ENCODE results near the gene PTTG2.
A peak's percentile ranks its signal among the peaks of the same experiment; 100 is the strongest.

PTTG2 gene

DNA sequence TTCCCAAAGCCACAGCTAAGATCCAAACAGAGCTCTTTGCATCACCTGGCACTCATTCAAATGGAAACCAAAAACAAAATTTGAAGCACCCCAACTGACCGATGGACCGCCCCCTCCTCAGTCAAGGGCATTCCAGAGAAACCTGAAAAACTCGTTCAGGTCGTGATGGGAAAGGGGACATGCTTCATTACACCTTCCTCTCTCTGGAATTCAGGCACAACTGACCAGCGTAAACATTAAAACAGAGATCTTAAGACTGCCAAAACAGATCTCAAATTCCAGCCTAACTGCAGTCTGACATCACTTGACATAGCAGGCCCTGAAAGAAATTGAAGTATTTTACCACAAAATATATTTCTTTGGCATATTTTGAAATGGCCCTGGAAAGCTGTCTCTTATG lies 28.5 kb downstream of the PTTG2 start:
- no peak for DNase-seq (ENCODE audit: low spot score)

DNA sequence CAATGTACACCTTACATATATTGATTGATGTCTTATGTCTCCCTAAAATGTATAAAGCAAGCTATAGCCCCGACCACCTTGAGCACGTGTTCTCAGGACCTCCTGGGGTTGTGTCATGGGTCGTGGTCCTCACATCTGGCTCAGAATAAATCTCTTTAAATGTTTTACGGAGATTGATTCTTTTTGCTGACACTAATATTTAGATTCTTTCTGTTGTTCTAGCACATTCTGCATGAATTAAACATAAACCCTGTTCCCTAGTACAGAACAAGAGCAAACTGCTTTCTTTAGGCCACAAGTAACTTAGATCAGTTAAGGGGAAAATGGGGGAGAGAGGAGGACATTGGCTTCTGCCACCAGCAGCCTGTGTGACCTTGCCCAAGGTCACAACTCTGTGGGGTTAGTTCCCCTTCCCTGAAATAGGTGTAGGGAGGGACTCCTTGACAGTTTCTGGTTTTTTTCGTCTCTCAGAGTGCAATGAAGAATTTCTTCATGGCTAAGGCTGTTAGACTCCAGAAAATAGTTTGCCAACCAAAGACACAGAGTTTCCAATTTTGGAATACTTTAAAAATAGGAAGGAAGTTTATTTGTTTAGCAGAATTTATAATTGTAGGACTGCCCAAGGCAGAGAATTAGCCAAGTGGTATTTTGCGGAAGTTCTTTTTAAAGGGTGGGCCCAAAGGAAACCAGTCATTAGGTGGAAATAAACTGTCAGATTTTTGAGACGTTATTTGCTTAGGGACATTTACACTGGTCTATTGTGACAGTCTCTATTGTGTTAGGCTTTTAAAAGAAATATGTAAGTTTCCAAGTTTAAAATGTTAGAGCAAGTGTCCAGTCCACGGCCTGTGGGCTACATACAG lies 29.4 kb downstream of the PTTG2 start:
- peak; percentile 62 for DNase-seq (ENCODE audit: low spot score)

GRCh38 chr4:37990731-37991245 lies 30.6 kb downstream of the PTTG2 start:
- DNase-seq (ENCODE audit: low spot score): peak; percentile 18

GRCh38 chr4:37991623-37992410 lies 31.6 kb downstream of the PTTG2 start:
- no peak for DNase-seq (ENCODE audit: low spot score)

GRCh38 chr4:37993806-37994205 lies 33.6 kb downstream of the PTTG2 start:
- DNase-seq (ENCODE audit: low spot score): no peak

DNA sequence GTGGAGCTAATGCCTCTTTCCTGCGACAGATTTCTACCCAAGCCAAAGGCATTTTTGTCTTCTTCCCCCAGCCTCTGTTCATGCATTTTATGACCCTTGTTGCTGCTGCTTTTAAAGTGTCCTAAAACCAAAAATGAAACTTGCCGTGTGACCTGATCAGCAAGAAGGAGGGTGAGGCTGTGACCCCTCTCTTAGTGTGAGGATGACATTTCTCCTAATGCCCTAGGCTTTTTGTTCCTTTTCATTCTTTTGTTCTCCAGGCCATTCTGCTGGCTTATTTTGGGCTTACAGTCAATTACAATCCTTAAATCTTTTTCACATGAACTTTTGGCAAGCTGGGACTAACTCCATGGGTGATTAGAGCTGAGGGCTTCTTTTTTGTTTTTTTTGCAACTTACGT lies 34.4 kb downstream of the PTTG2 start:
- DNase-seq (ENCODE audit: low spot score): peak; percentile 29

DNA sequence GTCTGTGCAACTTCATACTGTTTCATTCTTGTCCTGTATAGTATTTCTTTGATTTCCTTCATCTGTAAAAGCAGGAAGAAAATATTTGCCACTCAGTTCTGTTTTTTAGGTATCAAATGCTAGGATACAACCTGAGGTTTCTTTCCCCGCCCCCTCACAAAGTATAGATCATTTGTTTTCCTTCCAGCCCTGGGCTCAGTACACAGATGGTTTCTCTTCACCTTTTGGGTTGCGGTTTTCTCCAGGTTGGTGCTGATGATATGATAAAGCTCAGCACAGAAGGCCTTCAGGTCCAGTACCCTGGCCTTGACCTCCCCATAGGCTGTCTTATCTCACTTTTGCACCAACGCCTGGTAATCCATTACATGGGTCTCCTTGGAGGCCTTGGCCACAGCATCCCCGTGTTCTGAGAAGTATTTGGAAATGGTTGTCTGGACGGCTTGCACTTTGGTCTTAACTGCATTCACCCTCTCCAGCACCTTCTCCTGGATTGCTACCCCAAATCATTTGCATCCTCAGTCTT lies 35.2 kb downstream of the PTTG2 start:
- no peak for DNase-seq (ENCODE audit: low spot score)

DNA sequence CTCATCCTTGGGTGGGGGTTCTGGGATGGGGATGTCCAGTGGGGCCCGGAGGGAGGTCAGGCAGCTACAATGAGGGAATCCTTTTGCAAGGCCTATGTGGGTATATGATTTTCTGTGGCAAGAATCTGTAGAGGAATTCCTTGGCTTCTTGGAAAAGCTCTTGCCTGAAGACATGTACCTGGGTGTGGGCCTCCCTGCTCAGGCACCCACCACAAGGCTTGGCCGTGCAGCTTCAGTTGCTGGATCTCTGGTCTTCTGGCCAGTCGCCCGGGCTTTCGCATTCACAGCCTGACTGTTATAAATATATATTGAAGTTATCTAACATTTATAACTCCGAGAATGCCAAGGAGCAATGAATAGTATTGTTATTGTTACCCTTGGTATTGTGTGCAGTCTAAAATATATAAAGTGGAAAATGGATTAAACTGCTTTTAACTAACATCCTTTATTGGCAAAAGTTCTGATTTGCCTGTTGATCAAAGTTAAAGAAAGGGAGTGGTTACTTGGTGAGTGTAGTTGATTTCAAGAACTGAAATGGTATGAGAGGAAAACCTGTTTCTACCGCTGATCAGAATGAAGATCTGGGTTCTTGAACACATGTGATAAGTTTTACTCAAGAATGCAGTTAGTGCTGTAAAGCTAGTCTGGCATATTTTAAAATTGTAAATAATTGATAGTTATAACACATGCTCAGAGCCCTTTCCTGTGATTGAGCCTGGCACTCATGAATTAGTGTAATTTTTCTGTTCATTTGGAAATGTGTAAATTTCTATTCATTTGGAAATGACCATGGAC lies 36.0 kb downstream of the PTTG2 start:
- DNase-seq (ENCODE audit: low spot score): no peak

DNA sequence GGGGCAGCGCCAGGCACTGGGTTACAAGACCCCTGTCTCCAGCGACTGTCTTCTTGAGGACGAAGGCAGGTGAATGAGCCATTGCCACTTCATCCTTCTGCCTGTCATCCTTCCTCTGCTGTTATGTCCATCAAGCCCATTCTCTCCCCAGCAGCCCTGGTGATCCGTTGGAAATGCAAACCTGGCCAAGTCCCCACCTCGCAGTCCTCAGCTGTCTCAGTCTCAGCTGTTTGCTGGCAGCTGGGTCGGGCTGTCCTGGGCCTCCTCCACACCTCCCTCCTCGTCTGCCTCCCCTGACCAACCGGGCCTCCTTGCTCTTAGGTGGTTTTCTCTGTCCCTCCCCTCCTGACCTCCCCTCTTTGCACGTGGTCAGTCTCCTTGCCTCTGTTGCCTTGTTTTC lies 38.0 kb downstream of the PTTG2 start:
- no peak for DNase-seq (ENCODE audit: low spot score)

DNA sequence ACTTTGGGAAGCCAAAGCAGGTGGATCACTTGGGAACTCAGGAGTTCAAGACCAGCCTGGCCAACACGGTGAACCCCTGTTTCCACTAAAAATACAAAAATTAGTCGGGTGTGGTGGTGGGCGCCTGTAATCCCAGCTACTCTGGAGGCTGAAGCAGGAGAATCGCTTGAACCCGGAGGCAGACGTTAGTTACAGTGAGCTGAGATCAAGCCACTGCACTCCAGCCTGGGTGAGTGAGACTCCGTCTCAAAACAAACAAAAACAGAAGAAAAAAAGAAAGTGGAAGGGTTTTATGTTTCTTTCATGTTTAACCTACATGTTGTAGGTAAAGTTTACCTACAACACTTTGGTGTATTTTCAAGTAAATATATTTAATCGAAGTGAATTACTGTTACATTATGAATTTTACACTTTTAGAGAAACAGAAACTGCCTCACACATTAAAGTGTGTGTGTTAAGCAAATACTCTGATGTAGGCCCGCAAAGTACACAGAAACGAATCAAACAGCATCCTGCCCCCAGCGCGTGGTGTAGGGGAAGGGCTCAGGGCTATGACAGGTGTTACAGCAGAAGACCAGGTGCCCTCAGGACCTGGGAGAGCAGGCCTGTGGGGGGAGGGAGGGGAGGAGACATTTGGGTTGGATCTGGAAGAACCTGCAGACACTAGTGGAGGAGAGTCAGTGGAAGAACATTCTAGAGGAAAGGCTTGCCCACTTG lies 39.0 kb downstream of the PTTG2 start:
- no peak for DNase-seq (ENCODE audit: low spot score)

DNA sequence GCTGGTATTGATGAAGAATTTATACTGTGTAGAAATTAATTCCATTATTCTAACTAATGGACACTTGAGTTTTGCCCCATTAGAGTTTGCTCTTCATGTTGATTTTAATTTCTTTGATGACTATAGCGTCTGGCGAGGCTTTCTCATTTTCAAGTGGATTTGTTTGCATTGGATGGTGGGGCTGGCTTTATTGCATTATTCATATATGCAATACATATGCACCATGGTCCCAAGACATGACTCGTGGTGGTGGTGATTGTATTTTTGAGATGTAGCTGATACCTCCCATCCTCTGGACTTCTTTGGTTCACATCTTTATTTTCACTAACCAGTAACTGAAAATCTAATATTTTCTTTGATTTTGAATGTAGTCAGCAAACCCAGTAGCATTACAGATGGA lies 39.8 kb downstream of the PTTG2 start:
- DNase-seq (ENCODE audit: low spot score): no peak

DNA sequence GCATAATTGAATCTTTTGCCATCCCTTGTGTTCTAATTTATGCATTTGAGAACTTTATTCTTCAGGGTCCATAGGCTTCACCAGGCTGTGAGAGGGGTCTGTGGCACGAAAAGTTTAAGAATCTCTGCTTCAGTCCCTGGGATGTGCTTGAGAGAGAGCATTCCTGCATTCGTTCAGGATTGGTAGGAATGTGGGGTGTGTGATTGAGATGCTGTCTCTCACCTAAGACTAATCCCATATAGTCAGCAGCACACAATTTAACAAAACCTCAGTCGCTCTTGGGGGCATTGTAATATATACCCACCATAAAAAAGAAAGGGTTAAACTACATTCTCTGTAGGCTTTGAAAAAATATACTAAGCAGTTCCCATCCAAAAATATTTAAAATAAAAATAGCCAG lies 41.7 kb downstream of the PTTG2 start:
- no peak for DNase-seq (ENCODE audit: low spot score)

DNA sequence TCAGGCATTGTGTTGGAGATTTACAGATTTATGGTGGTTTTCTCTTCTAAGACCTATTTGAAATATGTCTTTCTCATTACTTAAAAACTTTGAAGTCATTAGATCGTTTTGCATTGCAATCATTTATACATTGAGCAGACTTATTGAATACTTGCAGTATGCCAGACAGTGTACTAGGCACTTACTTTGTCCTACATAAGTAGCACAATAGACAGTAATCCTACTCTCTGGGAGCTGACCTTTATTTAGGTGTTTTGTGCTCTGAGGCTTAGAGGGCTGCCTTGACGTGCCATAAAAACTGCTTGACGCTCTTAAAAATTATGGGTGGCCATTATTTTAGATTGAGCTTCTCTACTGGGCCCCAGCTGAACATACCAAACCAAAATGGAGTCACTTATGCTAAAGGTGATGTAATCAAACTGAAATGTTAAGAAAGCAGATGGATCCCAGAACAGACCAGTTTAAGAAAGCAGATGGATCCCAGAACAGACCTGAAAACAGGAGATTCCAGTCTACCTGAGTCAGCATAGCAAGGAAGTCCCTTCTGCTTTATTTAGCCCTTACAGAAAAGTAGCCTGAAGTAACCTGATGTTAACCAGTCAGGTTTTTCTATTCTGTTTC lies 42.4 kb downstream of the PTTG2 start:
- no peak for DNase-seq (ENCODE audit: low spot score)

DNA sequence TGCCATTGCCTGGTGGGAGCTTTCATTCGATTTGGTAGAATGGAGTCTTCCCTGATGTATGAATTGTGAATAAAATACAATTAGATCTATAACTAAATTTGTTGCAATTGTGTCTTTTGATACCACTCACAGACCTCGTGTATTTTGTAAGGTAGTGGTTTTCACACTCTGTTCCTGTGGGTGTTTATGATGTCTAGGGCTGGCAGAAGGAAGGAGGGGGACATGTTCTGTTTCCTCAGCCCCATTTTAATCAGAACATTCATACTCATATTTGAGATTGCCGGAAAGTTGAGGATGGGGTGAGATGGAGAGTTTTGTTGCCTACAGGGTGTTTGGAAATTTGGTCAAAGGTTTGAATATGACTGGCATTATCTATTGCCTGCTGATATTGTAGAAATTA lies 42.9 kb downstream of the PTTG2 start:
- no peak for DNase-seq (ENCODE audit: low spot score)

DNA sequence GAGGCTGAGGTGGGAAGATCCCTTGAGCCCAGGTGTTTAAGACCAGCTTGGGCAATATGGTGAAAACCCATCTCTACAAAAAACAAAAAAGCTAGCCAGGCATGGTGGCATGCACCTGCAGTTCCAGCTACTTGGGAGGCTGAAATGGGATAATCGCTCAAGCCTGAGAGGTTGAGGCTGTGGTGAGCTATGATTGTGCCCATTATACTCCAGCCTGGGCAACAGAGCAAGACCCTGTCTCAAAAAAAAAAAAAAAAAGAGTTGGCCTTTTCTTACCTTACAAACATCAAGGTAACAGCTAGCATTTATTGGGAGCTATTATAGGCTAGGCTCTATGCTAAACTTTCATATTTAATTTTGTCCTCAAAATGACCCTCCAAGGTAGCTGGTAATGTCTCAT lies 43.4 kb downstream of the PTTG2 start:
- DNase-seq (ENCODE audit: low spot score): no peak

DNA sequence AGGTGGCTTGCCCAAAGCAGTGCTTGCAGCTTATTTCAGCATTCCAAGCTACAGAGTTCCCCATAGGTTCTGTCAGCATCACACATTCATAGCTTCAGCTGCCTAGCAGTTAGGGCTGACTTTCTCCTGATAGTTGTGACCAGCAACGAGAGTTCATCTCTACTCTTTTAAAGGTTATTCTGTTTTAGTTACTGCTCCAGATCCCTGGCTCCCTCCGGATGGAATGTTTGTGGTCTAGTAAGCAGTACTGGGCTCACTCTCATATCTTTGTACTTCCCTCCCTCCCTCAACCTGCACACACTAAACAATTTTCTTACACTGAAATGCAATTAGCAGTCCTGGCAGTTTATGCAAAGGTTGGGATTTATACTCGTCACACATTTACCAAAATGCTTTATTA lies 43.9 kb downstream of the PTTG2 start:
- no peak for DNase-seq (ENCODE audit: low spot score)

- no peak for DNase-seq (ENCODE audit: low spot score)
Observed at GRCh38 chr4:38004887-38005286, 44.7 kb downstream of the PTTG2 start.

DNA sequence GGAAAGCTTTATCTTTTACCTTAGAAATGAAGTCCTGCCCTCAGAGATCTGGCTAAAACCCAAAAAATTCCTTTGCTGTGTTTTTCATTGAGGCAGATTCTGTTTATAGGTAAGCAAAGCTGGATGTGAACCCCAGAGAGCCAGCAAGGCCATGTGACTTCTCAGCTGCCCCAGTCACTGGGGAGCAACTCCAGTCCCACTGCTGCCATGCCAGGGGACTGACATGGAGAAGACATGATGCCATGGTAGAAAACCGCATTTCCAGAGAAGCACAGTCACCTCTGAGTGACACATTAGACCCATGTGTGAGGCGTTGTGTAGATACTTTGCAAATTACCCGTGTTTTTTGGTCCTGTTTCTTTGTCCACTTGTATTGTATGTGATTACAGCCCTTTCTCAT lies 45.4 kb downstream of the PTTG2 start:
- no peak for DNase-seq (ENCODE audit: low spot score)

DNA sequence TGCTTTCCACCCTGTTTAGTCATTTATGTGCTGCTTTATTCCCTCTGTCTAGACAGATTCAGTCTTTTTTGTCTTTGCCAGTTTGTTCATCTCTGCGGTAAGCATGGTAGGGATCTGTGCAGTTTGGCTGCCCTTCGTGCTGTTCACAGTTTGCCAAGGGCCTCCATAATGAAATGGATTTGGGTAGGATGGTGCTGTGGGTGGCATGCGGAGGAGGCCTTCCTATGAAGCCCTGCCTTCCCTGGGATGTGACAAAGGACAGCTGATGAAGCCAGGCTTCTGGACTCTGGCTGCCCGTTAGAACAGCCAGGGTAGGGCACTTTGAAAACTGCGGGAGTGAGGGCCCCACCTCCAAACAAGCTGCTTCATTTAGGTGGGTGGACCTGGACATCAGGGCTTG lies 47.4 kb downstream of the PTTG2 start:
- no peak for DNase-seq (ENCODE audit: low spot score)

DNA sequence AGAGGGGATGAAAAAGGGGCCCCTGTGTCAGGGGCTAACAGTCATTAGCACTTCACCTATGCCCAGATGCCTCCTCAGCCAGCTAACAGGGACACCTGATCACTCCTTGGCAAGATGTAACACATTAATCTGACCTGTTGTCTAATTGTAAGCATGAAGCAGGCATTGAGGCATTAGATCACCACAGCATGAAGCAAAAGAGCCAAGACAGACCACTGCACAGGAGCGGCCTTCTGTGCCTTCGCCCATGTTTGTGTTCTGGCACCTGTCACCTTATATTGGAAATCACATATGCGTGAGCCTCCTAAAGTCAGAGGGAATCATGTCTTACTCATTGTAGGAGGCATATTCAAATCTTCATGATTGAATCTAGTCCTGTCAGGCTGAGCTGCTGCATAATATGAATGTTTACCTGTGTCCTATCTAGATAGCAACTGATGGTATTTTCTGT lies 48.4 kb downstream of the PTTG2 start:
- no peak for DNase-seq (ENCODE audit: low spot score)

GRCh38 chr4:38009421-38009820 lies 49.2 kb downstream of the PTTG2 start:
- DNase-seq (ENCODE audit: low spot score): no peak

Data from NAMALWA (cell line).